Umbilical cord (tissue), 2 donors: ENCODE measurements around the gene RASD2. TPM values are rescaled to one million over a fixed set of nuclear protein-coding genes. Genes with fewer than 3 reads are reported as not detected.

Experiments
- DNase-seq: peaks from one replicate; pipeline ENCODE4 v3.0.0-alpha.2; 2015; ENCODE audit warnings: low spot score
- total RNA-seq: library from RNA; depleted of rRNA; stranded (reverse); fragments of >200 nt; gene quantifications from one replicate; pipeline ENCODE4 v1.2.3, GENCODE V29; 2014; ENCODE audit warnings: low replicate concordance; ENCODE audit not compliant: insufficient read depth

The RASD2 gene
- total RNA-seq, 1 donor from 2014 or later: not detected

DNA sequence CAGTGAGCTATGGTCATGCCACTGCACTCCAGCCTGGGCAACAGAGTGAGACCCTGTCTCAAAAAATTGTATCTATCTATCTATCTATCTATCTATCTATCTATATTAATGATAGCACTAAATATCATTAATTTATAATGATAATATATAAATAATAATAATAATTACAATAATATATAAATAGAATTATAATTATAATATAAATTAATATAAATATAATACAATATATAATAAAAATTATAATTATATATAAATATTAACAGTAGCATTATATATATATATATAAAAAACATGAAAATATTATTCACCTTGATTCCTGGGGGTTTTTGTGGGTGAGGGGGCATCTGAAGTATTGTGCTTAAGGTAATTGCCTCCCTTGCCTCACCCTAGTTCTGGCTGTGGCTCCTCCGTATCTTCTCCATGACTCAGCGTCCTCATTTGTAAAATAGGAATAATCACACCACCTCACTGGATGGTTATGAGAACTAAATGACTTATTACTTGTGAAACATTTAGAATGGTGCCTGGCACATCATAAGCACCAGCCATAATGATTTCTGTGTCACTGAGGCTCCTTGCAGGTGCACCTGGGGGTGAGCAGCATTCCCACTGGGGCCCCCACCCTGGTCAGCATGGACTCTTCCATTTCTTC, 18.8 kb downstream of the RASD2 start:
- no peak for DNase-seq

GRCh38 chr22:35560366-35560765, 19.7 kb downstream of the RASD2 start:
- DNase-seq: no peak

GRCh38 chr22:35560824-35561223, 20.2 kb downstream of the RASD2 start:
- DNase-seq: no peak

DNA sequence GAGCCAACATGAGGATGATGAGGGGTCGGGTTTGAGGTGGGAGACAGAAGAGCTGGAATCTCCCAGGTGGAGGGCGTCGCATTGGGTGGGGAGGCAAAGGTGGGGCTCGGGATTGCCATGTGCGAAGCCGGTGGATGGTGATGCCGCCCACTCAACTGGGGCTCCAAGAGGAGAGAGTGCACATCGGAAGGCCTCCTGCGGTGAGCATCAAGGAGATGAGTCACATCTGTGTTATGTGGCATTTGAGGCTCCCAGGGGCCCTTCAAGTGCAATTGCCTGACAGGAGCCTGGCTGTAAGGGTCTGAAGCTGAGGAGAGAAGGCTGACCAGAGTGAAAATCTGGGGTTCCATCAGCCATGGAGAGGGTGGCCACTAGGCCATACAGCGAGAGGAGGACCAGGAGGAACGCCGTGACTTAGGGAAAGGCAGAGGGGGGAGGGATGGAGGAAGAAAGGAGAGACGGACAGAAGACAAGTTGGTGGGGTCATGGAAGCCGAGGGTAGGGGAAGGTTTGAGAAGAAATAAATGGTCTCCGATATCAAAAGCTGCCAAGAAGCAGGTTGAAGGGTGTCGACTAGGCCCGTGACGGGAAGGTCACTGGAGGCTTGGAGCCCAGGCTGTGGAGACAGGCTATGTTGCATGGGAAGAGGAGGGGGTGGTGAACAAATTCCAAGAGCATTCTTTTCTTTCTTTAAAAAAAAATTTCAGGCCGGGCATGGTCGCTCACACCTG, 21.3 kb downstream of the RASD2 start:
- DNase-seq: no peak

DNA sequence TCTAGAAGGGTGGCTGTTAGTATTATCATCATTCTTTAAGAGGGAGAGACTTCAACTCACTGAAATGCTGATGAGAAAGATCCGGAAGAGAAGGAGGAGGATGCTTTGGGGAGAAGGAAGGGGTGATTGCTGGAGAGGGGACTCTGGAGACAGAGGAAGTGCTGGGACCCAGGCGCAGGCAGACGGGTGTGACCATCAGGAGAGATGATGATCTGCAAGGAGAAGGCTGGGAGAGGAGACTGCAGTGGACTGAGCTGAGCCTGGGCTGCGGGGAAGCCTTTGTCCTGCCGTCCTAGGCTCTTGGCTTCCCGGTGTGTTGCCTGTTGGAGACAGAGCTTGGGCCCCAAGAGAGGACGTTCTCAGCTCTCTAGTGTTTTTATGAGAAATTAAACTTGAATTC, 22.6 kb downstream of the RASD2 start:
- DNase-seq: no peak

DNA sequence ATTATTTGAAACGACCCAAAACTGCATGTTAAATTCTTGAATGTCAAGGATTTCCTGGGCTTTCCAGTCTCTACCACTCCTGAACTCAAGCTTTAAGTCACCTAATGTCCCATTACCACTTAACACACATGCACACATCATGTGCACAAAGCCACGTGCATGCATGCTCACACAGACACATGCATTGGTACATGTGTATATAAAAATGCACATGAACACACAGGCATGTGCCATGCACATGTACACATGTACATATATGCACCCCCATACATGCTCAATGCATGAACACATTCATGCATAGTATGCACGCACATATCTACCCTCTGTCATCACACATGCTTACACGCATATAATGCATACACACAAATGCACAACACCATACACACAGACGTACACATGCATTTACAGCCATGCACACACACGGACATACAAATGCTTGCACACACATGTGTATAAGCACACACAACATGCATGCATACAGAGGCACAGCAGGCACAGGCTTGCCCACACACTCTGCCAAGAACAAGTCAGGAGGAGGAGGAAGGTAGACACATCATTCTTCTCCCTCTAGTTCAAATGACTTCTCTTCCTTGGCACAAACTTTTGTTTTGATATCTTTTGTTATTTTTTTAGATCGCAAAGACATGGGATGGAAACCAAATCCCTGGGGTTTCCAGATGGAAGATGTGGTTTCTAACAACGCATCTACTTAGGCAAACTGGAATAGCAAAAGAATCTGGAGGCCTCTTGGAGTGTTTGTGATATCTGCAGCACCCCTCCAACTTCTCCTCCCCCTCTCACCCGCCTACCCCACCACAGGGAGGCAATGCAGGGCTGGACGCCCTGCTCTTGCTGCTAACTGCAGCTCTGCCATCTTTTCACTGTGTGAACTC, 24.6 kb downstream of the RASD2 start:
- DNase-seq: no peak

DNA sequence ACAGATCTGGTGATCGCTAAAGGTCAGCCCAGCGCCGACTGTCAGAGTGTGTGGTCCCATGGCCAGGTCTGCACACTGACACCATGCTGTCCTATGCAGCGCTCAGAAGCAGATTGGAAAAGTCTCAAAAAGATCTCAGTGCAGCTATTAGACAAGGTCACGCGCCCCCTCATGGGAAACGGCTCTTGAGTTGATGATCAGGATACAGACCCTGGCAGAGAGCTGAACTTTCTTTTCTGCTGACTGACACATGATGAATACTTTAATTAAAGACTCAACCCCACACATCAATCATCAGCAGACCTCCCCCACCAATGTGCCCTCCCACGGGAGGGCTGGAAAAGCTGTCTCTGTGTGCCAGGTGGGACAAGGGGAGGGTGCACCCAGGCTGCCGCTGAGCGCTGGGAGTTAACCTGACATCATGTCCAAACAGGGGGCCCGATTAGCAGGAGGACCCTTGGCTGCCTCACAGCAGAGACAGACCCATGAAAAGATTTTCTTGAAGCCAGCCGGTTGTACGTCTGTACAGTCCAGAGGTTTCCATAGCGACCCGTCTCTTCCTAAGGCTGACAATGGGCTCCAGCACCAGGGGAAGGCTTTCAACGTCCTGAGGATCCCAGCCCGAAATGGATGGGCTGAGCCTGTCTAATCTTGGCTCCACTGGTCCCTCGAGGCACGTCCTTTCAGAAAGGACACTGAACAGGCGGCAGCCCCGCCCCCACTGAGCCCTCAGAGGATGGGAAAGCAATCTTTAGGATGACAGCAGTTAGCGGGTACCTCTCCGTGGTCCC, 26.9 kb downstream of the RASD2 start:
- no peak for DNase-seq

GRCh38 chr22:35568751-35569739, 28.4 kb downstream of the RASD2 start:
- no peak for DNase-seq

GRCh38 chr22:35569916-35570315, 29.3 kb downstream of the RASD2 start:
- DNase-seq: no peak

DNA sequence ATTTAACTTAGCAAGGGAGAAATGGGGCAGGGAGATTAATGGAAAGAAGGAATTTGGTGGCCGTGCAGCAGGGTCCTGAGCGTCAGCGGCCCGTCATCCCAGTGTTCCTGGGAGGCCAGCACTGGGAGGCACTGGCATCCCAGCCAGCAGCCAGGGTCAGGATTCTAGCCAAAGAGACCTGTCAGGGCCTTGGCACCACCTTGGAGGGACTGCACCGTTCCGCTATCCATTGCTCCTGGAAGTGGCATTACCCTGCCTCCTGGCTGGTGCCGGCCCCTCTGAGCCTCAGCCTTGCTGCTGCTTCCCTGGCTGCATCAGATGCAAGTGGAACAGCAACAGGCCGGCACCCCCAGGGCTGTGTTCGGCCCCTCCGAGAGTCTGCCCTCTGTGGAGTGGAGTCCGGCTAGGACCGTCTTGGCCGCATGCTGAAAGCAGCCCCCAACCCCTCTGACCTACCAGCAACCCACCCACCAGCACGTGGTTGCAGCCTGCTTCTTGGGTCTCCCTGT, 30.1 kb downstream of the RASD2 start:
- DNase-seq: no peak

DNA sequence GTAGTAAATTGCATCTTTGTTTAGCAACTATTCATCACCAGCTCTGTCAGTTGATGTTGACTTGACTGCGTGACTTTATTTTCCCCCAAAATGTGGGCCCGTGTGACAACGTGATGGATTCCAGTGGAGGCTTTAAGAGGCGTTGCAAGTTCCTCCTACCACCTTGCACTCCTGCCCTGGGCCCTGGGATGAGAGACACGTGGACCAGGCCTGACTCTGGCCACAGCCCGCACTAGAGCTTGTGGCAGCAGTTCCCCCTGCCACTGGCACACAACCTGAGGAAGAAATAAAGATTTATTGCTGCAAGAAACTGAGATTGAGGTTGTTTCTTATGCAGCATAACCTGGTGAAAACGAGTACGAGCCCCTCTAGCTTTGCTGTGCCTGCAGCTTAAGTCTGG, 31.9 kb downstream of the RASD2 start:
- DNase-seq: no peak

GRCh38 chr22:35575116-35575748, 34.6 kb downstream of the RASD2 start:
- no peak for DNase-seq

GRCh38 chr22:35576671-35577070, 36.0 kb downstream of the RASD2 start:
- no peak for DNase-seq

DNA sequence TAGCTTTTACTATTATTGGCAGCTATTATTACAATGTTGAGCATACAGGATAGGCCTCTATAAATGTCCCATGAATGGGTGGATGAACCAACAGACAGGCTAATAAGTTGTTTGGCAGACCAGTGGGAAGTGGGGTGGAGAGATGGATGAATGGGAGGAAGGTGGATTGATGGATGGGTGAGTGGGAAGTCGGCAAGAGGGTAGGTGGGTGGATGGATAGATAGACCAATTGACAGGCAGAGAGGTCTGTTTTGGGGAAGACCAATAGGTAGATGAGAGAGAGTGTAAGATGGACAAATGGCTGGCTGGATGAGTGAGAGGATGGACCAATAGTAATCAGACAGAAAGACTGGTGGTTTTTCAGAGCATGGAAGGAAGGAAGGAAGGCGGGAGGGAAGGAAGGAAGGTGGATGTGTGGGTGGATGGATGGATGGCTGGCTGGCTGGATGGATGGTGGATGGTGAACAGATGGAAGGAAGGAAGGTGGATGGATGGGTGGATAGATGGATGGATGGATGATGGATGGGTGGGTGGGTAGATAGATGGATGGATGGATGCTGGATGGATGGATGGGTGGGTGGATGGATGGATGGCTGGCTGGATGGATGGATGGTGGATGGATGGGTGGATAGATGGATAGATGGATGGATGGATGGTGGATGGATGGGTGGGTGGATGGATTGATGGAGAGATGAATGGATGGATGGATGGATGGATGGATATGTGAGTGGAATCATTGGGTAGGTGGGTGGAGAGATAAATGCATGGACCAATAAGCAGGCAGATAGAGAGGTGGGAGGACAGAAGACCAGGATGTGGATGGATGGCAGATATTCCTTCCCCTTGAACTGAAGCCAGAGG, 37.4 kb downstream of the RASD2 start:
- no peak for DNase-seq

DNA sequence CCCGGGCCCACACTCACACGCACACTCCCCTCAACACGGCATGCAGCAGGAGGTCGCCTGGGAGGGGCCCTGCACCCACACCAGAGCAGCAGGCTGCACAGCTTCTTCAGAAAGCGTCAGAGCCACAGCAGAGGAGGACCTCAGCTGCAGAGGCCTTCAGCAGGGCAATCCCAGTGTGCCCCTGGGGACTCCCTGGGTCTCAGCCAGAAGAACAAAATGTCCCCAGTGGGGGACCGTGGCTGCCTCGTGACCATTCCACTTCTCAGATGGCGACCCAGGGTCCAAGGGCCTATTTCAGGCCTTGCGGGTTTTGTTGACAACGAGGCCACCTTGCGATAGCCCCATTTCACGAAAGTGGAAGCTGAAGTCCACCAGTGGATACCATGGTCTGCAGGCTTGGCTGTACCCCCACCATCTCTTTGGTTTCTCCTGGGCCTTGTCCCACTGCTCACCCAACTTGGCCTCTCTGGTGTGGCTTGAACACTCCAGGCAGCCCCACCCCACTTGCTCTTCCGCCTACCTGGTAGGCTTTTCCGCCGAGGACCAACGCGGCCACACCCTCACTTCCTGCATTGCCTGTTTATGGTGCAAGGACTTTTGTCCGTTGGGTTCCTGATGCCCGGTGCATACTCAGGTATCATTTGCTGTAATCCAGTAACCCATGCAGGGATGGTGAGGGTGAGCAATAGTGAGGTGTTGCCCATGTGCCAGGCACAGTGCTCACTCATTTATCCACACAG, 38.4 kb downstream of the RASD2 start:
- DNase-seq: no peak

GRCh38 chr22:35580351-35581022, 39.9 kb downstream of the RASD2 start:
- no peak for DNase-seq

DNA sequence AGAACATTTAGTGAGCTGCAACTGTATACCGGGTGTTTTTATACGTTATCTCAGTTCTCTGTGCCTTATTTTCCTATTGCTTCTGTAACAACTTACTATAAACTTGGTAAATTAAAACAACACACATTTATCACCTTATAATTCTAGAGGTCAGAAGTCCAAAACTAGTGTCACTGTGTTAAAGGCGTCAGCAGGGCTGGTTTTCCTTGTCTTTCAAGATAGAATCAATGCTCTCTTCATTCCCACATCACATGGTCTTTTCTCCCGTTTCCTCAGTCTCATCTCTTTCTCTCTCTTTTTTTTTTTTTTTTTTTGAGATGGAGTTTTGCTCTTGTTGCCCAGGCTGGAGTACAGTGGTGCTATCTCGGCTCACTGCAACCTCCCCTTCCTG, 40.4 kb downstream of the RASD2 start:
- DNase-seq: no peak
